ENCODE measurements around the gene PITX3. TPM values are rescaled to one million over a fixed set of nuclear protein-coding genes. Genes with fewer than 3 reads are reported as not detected.

The PITX3 gene
- total and polyA plus RNA-seq, 10 of the 15 experiments (the other 5 are each of a cell fraction or from before 2014, with no cell fraction given), result not detected

GRCh38 chr10:102245082-102245931, 4.0 kb upstream of the PITX3 start, which contains the start of gene GBF1:
GBF1 (plus strand) TSS chr10:102245532; CDS start chr10:102258939, 13,407 bp downstream.
- Histone ChIP-seq H2AFZ (ENCODE audit: control insufficient read depth, low read depth, low read length) (peak within 1 kb of the TSS; percentile 98), H3K36me3 (ENCODE audit: control insufficient read depth in 2 of 2, insufficient read depth in 2 of 2, low read length in 1 of 2) (no peaks in the 10 kb centered on the region), H3K9ac (ENCODE audit: control insufficient read depth, insufficient read depth, low read length) (peak within 1 kb of the TSS; percentile 90), H3K79me2 (ENCODE audit: control insufficient read depth, insufficient read depth, low read length) (peaks cover 48% of the 10 kb centered on the region), H3K27ac (ENCODE audit: control insufficient read depth, insufficient read depth) (peak within 1 kb of the TSS; percentile 88), H3K9me3 (replicated peaks; ENCODE audit: control insufficient read depth, insufficient read depth, low read length) (no peaks in the 10 kb centered on the region), H3K27me3 (replicated peaks in 1 of 2; ENCODE audit: control insufficient read depth in 2 of 2, insufficient read depth in 2 of 2, low read length in 1 of 2) (peaks cover 3 to 9% of the 10 kb centered on the region in 2 experiments), H4K20me1 (ENCODE audit: control insufficient read depth, insufficient read depth) (no peaks in the 10 kb centered on the region), H3K4me2 (ENCODE audit: control insufficient read depth, insufficient read depth) (peak within 1 kb of the TSS; percentile 97), H3K4me3 (peak within 1 kb of the TSS; percentile 86), H3K4me1 (ENCODE audit: control insufficient read depth, insufficient read depth, low read length) (peaks cover 4% of the 10 kb centered on the region; the same call in 1 of the 2 replicates)
- WGBS (ENCODE audit: insufficient coverage, insufficient replicate concordance, low lambda C conversion rate, missing lambda C conversion rate), result under 1% methylated on average over 47 of the region's 47 CpGs
- FAIRE-seq (peak; percentile 99), DNase-seq (ENCODE audit: low read depth, low spot score) (peak; percentile 100), ATAC-seq (peak; percentile 94)
- ChIA-PET CTCF (interaction anchor here (0.8 to 5.1 kb wide), 6 partner anchors 9 to 148 kb away, joined by 3 to 45 read pairs (median 12); no protein-coding TSS in a partner anchor), POLR2A (interaction anchor here (0.5 to 1.2 kb wide), 11 partner anchors 14 to 257 kb away, joined by 3 to 5 read pairs (median 3); partner anchors contain the start of genes ACTR1A, CUEDC2, NFKB2 and NOLC1), SMC1A (ENCODE audit: uncharacterized antibody, unreplicated experiment) (interaction anchor here (0.5 to 2.3 kb wide), 8 partner anchors 14 to 302 kb away, joined by 3 to 7 read pairs (median 4); no protein-coding TSS in a partner anchor), RAD21 (ENCODE audit: unreplicated experiment) (interaction anchor here (1.5 to 2.5 kb wide), 3 partner anchors 15 to 150 kb away, joined by 3 to 15 read pairs (median 14); partner anchors contain the start of gene NFKB2)
- in situ Hi-C loops (cut with MboI), result no loop called here
- intact Hi-C loops (cut with micrococcal nuclease; ENCODE audit: unreplicated experiment), result no loop called here
- BruUV-seq (replicated peaks), result no TSS peak
- no peak for TF ChIP-seq BCLAF1 (IDR thresholded peaks at IDR 0.05)
- no peak for TF ChIP-seq ZBTB11 (CRISPR knock-in tag; IDR thresholded peaks at IDR 0.05)
- TF ChIP-seq HDGF (IDR thresholded peaks at IDR 0.05), result peak; percentile 67; the same call in 1 of the 2 replicates
- TF ChIP-seq STAT3 (IDR thresholded peaks at IDR 0.05; ENCODE audit: low read depth, low read length), result no peak
- no peak for TF ChIP-seq ELK1 (IDR thresholded peaks at IDR 0.05; ENCODE audit: low read depth, low read length)
- TF ChIP-seq HDAC2 (IDR thresholded peaks at IDR 0.05), result no peak
- TF ChIP-seq SREBF2 (IDR thresholded peaks at IDR 0.05; ENCODE audit: low read length), result no peak; the same call in 1 of the 2 replicates
- TF ChIP-seq CUX1 (IDR thresholded peaks at IDR 0.05; ENCODE audit: insufficient replicate concordance, low read depth, low read length), result no peak
- TF ChIP-seq YBX1 (IDR thresholded peaks at IDR 0.05), result no peak

Measured in GM12878 (cell line).